Adrenal gland (tissue), 5 donors: ENCODE measurements around the gene DIP2C.

Source experiments
- CTCF ChIP-seq, 6 experiments: fragments of 450-650 bp in 4 of 6; fragments of 200-600 bp in 2 of 6; sonication (generic) in 1 of 6; IDR thresholded peaks; 1 replicate in 5 of 6; 2 replicates in 1 of 6; pipeline versions ENCODE4 v1.5.1 to v1.8.0; 2016 to 2021; ENCODE audit warnings: antibody characterized with exemption in 6 of 6, mild to moderate bottlenecking in 2 of 6, moderate library complexity in 1 of 6
- POLR2A ChIP-seq, 2 donors: fragments of 450-650 bp; IDR thresholded peaks; one replicate each; pipeline ENCODE4 v1.6.1; 2017; ENCODE audit warnings: antibody characterized with exemption in 2 of 2, mild to moderate bottlenecking in 2 of 2, moderate library complexity in 1 of 2
- donor health status: DM: no; HTN: no; CAD: no.

GRCh38 chr10:273088-273487, 416.4 kb downstream of the DIP2C start:
- TF ChIP-seq CTCF (IDR thresholded peaks at IDR 0.05) (no peak), POLR2A (IDR thresholded peaks at IDR 0.05) (no peak)
